ENCODE data around the gene TNFRSF14. TPM values are rescaled to one million over a fixed set of nuclear protein-coding genes. Genes with fewer than 3 reads are reported as not detected.

The TNFRSF14 gene
- total RNA-seq, 3 donors from 2014 or later (not counting 1 experiment from before 2014, with no cell fraction given) = 228 to 266 (median 262) TPM

DNA sequence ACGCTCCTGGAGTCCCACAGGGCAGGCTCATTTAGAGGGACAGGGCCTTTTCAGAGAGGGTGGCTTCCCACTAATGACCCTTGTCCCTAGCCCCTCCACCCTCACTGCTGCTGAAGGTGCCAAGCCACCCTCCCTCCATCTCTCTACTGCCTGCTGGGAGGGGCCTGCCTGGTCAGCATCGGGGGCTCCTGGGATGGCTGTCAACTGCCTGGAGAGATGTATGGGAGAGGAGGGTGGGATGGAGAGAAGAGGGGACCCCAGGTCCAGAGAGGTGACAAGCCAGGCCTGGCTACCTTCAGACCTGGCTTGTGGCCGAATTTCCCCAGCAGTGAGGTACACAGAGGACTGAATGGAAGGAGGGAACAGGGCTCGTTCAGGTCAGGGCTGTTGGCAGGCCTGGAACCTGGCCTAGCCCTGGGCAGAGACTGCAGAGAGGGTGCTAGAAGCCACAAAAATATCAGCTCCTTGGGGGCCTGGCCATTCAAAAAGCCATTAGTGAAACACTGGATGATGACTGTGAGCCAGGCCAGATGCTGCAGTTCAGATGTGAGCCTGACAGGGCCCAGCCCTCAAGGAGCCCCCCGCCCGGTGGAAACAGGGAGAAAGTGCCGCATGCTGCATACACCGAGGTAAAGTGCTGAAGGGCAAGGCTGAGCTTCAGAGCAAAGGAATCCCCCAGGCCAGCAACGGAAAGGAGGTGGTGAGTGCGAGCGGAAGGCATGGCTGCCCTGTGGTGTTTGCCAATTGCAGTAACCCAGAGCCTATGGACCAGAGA, 56.6 kb downstream of the TNFRSF14 start:
- Mint-ChIP-seq H3K4me3 (no peak overlapping the region), H3K27me3 (ENCODE audit: low read depth in 2 of 2) (peaks cover 5 to 8% of the 10 kb centered on the region in 2 donors), H3K36me3 (peaks cover 20% of the 10 kb centered on the region), H3K9me3 (peaks cover 5 to 8% of the 10 kb centered on the region in 2 donors), H3K27ac (no peak overlapping the region), H3K4me1 (no peaks in the 10 kb centered on the region)
- TF ChIP-seq, protein P1, sequence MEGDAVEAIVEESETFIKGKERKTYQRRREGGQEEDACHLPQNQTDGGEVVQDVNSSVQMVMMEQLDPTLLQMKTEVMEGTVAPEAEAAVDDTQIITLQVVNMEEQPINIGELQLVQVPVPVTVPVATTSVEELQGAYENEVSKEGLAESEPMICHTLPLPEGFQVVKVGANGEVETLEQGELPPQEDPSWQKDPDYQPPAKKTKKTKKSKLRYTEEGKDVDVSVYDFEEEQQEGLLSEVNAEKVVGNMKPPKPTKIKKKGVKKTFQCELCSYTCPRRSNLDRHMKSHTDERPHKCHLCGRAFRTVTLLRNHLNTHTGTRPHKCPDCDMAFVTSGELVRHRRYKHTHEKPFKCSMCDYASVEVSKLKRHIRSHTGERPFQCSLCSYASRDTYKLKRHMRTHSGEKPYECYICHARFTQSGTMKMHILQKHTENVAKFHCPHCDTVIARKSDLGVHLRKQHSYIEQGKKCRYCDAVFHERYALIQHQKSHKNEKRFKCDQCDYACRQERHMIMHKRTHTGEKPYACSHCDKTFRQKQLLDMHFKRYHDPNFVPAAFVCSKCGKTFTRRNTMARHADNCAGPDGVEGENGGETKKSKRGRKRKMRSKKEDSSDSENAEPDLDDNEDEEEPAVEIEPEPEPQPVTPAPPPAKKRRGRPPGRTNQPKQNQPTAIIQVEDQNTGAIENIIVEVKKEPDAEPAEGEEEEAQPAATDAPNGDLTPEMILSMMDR (IDR thresholded peaks at IDR 0.05) = no peak
- DNase-seq = no peak
- Histone ChIP-seq H3K27ac (ENCODE audit: low read length) (no peak overlapping the region), H3K9me3 (ENCODE audit: control insufficient read depth, insufficient read depth, low read length) (peaks cover 12% of the 10 kb centered on the region), H3K27me3 (ENCODE audit: control insufficient read depth, insufficient read depth, low read length) (peaks cover 3% of the 10 kb centered on the region), H3K4me3 (ENCODE audit: low read length) (no peak overlapping the region), H3K4me1 (ENCODE audit: control insufficient read depth, insufficient read depth, low read length) (no peaks in the 10 kb centered on the region), H3K36me3 (ENCODE audit: control insufficient read depth, insufficient read depth, low read length) (no peaks in the 10 kb centered on the region)
- WGBS (ENCODE audit: insufficient coverage) = 84% methylated on average over 11 of the region's 11 CpGs
- intact Hi-C loops (cut with micrococcal nuclease) = no loop called here
- no peak for ATAC-seq

Other genes starting within 250 kb of the TNFRSF14 start
- gene MORN1, start 164.8 kb upstream of the TNFRSF14 start, total RNA-seq = 1 to 10 TPM; 8.0 to 9.3 (median 8.8) TPM
- 10 to 100 TPM; 89.2 to 98.9 (median 91.9) TPM for gene RER1, start 164.5 kb upstream of the TNFRSF14 start, total RNA-seq
- 10 to 100 TPM in 1 of 3 donors, 1 to 10 TPM in 2; 8.1 to 11.1 (median 9.8) TPM for gene PEX10, start 143.8 kb upstream of the TNFRSF14 start, total RNA-seq
- gene PLCH2, start 80.1 kb upstream of the TNFRSF14 start, total RNA-seq = 100 to 1,000 TPM in 2 of 3 donors, 10 to 100 TPM in 1; 77.1 to 116 (median 106) TPM
- 10 to 100 TPM; 48.2 to 75.7 (median 61.8) TPM for gene PANK4, start 29.8 kb upstream of the TNFRSF14 start, total RNA-seq
- gene HES5, start 26.1 kb upstream of the TNFRSF14 start, total RNA-seq = not detected
- 10 to 100 TPM; 11.3 to 15.1 (median 11.6) TPM for gene PRXL2B, start 30.4 kb downstream of the TNFRSF14 start, total RNA-seq
- 1 to 10 TPM in 2 of 3 donors, not detected in 1; 1.3 to 2.0 TPM for gene MMEL1, start 76.6 kb downstream of the TNFRSF14 start, total RNA-seq
- 1 to 10 TPM in 2 of 3 donors, under 1 TPM in 1; 0.80 to 1.4 (median 1.2) TPM for gene TTC34, start 245.3 kb downstream of the TNFRSF14 start, total RNA-seq